Liver (tissue), 9 donors: ENCODE measurements around the gene PALB2. TPM values are rescaled to one million over a fixed set of nuclear protein-coding genes. Genes with fewer than 3 reads are reported as not detected.

Source experiments
- DNase-seq: peaks from one replicate; pipeline ENCODE4 v3.0.0-alpha.2; 2017; ENCODE audit warnings: low spot score
- H3K27ac ChIP-seq, 2 donors: one replicate each; pipeline ENCODE4 v1.7.0; 2013; ENCODE audit warnings: inconsistent platforms in 2 of 2, low read length in 2 of 2, control low read depth in 1 of 2, low read depth in 1 of 2, mild to moderate bottlenecking in 1 of 2
- H3K27me3 ChIP-seq, 4 donors: one replicate each; pipeline versions ENCODE4 v1.6.1 to v1.7.0; 2013; ENCODE audit warnings: low read length in 3 of 4, inconsistent platforms in 1 of 4, mild to moderate bottlenecking in 1 of 4, moderate library complexity in 1 of 4; ENCODE audit not compliant: control insufficient read depth in 4 of 4, insufficient read depth in 4 of 4
- H3K36me3 ChIP-seq, 4 donors: one replicate each; pipeline versions ENCODE4 v1.6.1 to v1.7.0; 2013; ENCODE audit warnings: low read length in 3 of 4, mild to moderate bottlenecking in 3 of 4, low read depth in 1 of 4, moderate library complexity in 1 of 4; ENCODE audit not compliant: control insufficient read depth in 4 of 4, insufficient read depth in 3 of 4
- H3K4me1 ChIP-seq, 4 donors: one replicate each; pipeline versions ENCODE4 v1.6.1 to v1.7.0; 2013; ENCODE audit warnings: low read length in 3 of 4, mild to moderate bottlenecking in 3 of 4, moderate library complexity in 1 of 4; ENCODE audit not compliant: control insufficient read depth in 4 of 4, insufficient read depth in 4 of 4
- H3K4me3 ChIP-seq, 3 donors: one replicate each; pipeline versions ENCODE4 v1.6.1 to v1.7.0; 2013; ENCODE audit warnings: low read length in 3 of 3, control low read depth in 1 of 3, low read depth in 1 of 3, mild to moderate bottlenecking in 1 of 3
- H3K9ac ChIP-seq, 2 donors: one replicate each; pipeline ENCODE4 v1.7.0; 2013; ENCODE audit warnings: low read length in 2 of 2, mild to moderate bottlenecking in 2 of 2, moderate library complexity in 2 of 2, control low read depth in 1 of 2, low read depth in 1 of 2
- H3K9me3 ChIP-seq, 4 donors: one replicate each; pipeline versions ENCODE4 v1.6.1 to v1.7.0; 2013; ENCODE audit warnings: low read length in 3 of 4; ENCODE audit not compliant: control insufficient read depth in 4 of 4
- ATF3 ChIP-seq: IDR thresholded peaks from 2 replicates; pipeline ENCODE4 v1.6.1; 2016; ENCODE audit warnings: antibody characterized with exemption
- CTCF ChIP-seq: fragments of 150-350 bp; IDR thresholded peaks from 2 replicates; pipeline ENCODE4 v1.5.1; 2017; ENCODE audit warnings: improper control_type of control experiment, low read depth, low read length; ENCODE audit not compliant: missing input control
- FOXA1 ChIP-seq: IDR thresholded peaks from 2 replicates; pipeline ENCODE4 v1.6.1; 2016; ENCODE audit warnings: antibody characterized with exemption
- GABPA ChIP-seq, 2 donors: IDR thresholded peaks in 1 of 2; conservative IDR thresholded peaks in 1 of 2; 2 replicates each; pipeline ENCODE4 v1.6.1; 2016; ENCODE audit warnings: antibody characterized with exemption in 2 of 2, mild to moderate bottlenecking in 1 of 2, moderate library complexity in 1 of 2
- HNF4A ChIP-seq, 2 donors: conservative IDR thresholded peaks; 2 replicates each; pipeline ENCODE4 v1.6.1; 2016; ENCODE audit warnings: antibody characterized with exemption in 2 of 2, mild to moderate bottlenecking in 2 of 2
- MAX ChIP-seq: IDR thresholded peaks from 2 replicates; pipeline ENCODE4 v1.6.1; 2016; ENCODE audit warnings: antibody characterized with exemption
- NR2F2 ChIP-seq: IDR thresholded peaks from 2 replicates; pipeline ENCODE4 v1.6.1; 2016; ENCODE audit warnings: antibody characterized with exemption
- RAD21 ChIP-seq, 2 donors: IDR thresholded peaks; 2 replicates each; pipeline ENCODE4 v1.6.1; 2016; ENCODE audit warnings: antibody characterized with exemption in 2 of 2, mild to moderate bottlenecking in 2 of 2
- REST ChIP-seq: IDR thresholded peaks from 2 replicates; pipeline ENCODE4 v1.6.1; 2016; ENCODE audit warnings: antibody characterized with exemption, mild to moderate bottlenecking
- RXRA ChIP-seq, 2 donors: IDR thresholded peaks; 2 replicates each; pipeline ENCODE4 v1.6.1; 2017 to 2018; ENCODE audit warnings: antibody characterized with exemption in 2 of 2, mild to moderate bottlenecking in 1 of 2
- SP1 ChIP-seq: IDR thresholded peaks from 2 replicates; pipeline ENCODE4 v1.6.1; 2018; ENCODE audit warnings: antibody characterized with exemption, mild to moderate bottlenecking
- YY1 ChIP-seq: IDR thresholded peaks from 2 replicates; pipeline ENCODE4 v1.6.1; 2016; ENCODE audit warnings: antibody characterized with exemption, mild to moderate bottlenecking
- WGBS: extraction: QIAGEN DNeasy Blood & Tissue Kit; methylation state at CpG from one replicate; pipeline ENCODE4 v1.1.7; 2013; 5-methylcytosine and 5-hydroxymethylcytosine counted together
- polyA plus RNA-seq, 2 donors: library from polyadenylated mRNA; stranded (reverse) in 1 of 2; unstranded in 1 of 2; fragments of 200-250 nt in 1 of 2; fragments of >200 nt in 1 of 2; fragmentation: Nextera tagmentation in 1 of 2; extraction: Ambion mirVana in 1 of 2; gene quantifications; one replicate each; pipeline versions ENCODE4 v1.2.1 to v1.2.3, GENCODE V29; 2013 to 2015
- total RNA-seq, 2 donors: library from RNA; depleted of rRNA; stranded (reverse); fragments of >200 nt; gene quantifications; one replicate each; pipeline ENCODE4 v1.2.3, GENCODE V29; 2014
- donor health status: healthy.
- donor health status: healthy.
- donor health status: healthy.
- donor health status: healthy.
- donor health status: healthy.

PALB2 gene
- total and polyA plus RNA-seq, 4 donors, result 4.1 to 7.6 (median 4.7) TPM

GRCh38 chr16:23608194-23608593 is 32.9 kb downstream of the PALB2 start:
- 88% methylated on average over 4 of the region's 4 CpGs for WGBS
- H3K9ac ChIP-seq, result no peak overlapping the region

GRCh38 chr16:23607726-23608125 is 33.4 kb downstream of the PALB2 start:
- TF ChIP-seq SP1 (no peak), GABPA (IDR thresholded peaks at IDR 0.05 in 1 of 2, conservative IDR thresholded peaks at IDR 0.05 in 1 of 2) (no peak), NR2F2 (no peak), MAX (no peak), HNF4A (conservative IDR thresholded peaks at IDR 0.05) (no peak), REST (no peak), RXRA (IDR thresholded peaks at IDR 0.05) (no peak), CTCF (no peak)

More at GRCh38 chr16:23608194-23608593, 32.9 kb downstream of the PALB2 start:
- TF ChIP-seq RAD21 (IDR thresholded peaks at IDR 0.05) (no peak), REST (no peak), NR2F2 (no peak), MAX (no peak), YY1 (no peak), SP1 (no peak), FOXA1 (no peak), ATF3 (no peak), RXRA (IDR thresholded peaks at IDR 0.05) (no peak)
- H3K36me3 ChIP-seq, result peaks cover 7 to 35% (median 21%) of the 10 kb centered on the region in 4 donors
- no peaks in the 10 kb centered on the region for H3K27me3 ChIP-seq
- H3K4me3 ChIP-seq, result no peak overlapping the region
- no peak overlapping the region for H3K27ac ChIP-seq
- H3K9me3 ChIP-seq, result no peaks in the 10 kb centered on the region
- no peak for DNase-seq
- no peaks in the 10 kb centered on the region for H3K4me1 ChIP-seq

More at GRCh38 chr16:23607726-23608125, 33.4 kb downstream of the PALB2 start:
- no peak for DNase-seq
- H3K4me3 ChIP-seq, result no peak overlapping the region
- no peaks in the 10 kb centered on the region for H3K9me3 ChIP-seq
- no peak overlapping the region for H3K27ac ChIP-seq
- peaks cover 7 to 36% (median 24%) of the 10 kb centered on the region in 4 donors for H3K36me3 ChIP-seq
- WGBS, result 92% methylated on average over 6 of the region's 6 CpGs
- no peaks in the 10 kb centered on the region for H3K4me1 ChIP-seq
- H3K27me3 ChIP-seq, result no peaks in the 10 kb centered on the region
- H3K9ac ChIP-seq, result no peak overlapping the region
